Measurements from ENCODE around the gene SPAG16.
"Not testable (repeated sequence)": the region's sequence is repeated elsewhere in the genome, so short reads cannot be mapped to it uniquely, and the experiment has no call there.

- TF ChIP-seq, protein P1, sequence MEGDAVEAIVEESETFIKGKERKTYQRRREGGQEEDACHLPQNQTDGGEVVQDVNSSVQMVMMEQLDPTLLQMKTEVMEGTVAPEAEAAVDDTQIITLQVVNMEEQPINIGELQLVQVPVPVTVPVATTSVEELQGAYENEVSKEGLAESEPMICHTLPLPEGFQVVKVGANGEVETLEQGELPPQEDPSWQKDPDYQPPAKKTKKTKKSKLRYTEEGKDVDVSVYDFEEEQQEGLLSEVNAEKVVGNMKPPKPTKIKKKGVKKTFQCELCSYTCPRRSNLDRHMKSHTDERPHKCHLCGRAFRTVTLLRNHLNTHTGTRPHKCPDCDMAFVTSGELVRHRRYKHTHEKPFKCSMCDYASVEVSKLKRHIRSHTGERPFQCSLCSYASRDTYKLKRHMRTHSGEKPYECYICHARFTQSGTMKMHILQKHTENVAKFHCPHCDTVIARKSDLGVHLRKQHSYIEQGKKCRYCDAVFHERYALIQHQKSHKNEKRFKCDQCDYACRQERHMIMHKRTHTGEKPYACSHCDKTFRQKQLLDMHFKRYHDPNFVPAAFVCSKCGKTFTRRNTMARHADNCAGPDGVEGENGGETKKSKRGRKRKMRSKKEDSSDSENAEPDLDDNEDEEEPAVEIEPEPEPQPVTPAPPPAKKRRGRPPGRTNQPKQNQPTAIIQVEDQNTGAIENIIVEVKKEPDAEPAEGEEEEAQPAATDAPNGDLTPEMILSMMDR (IDR thresholded peaks at IDR 0.05), result not testable (repeated sequence)
- TF ChIP-seq POLR2A (IDR thresholded peaks at IDR 0.05), result not testable (repeated sequence)
Measured at GRCh38 chr2:213408426-213409070, 124.3 kb downstream of the SPAG16 start.

All from tibial nerve (tissue), 3 donors.